Inferior parietal cortex (tissue), 1 donor: Measurements from ENCODE around the gene PTPN4.
A peak's percentile ranks its signal among the peaks of the same experiment; 100 is the strongest.

Source experiments
- DNase-seq: peaks from one replicate; pipeline ENCODE4 v3.0.0-alpha.2; 2016; ENCODE audit errors: extremely low spot score

PTPN4 gene

GRCh38 chr2:119759451-119760236, at the start of gene PTPN4:
Gene PTPN4, plus strand, starts transcription at chr2:119759922. Its CDS starts 49,932 bp downstream, at chr2:119809854.
- DNase-seq: peak; percentile 93

GRCh38 chr2:119710281-119710680, 49.4 kb upstream of the PTPN4 start:
- DNase-seq: no peak

- no peak for DNase-seq
Observed at GRCh38 chr2:119711352-119711751, 48.4 kb upstream of the PTPN4 start.

- DNase-seq: no peak
Observed at GRCh38 chr2:119712571-119712970, 47.2 kb upstream of the PTPN4 start.

GRCh38 chr2:119713819-119714490, 45.8 kb upstream of the PTPN4 start:
- no peak for DNase-seq

- DNase-seq: no peak
Observed at GRCh38 chr2:119715409-119716283, 44.1 kb upstream of the PTPN4 start.

GRCh38 chr2:119716284-119716672, 43.4 kb upstream of the PTPN4 start:
- DNase-seq: no peak

- no peak for DNase-seq
Observed at GRCh38 chr2:119718501-119719260, 41.0 kb upstream of the PTPN4 start.

GRCh38 chr2:119719261-119719627, 40.5 kb upstream of the PTPN4 start:
- no peak for DNase-seq

- DNase-seq: no peak
Observed at GRCh38 chr2:119721043-119721442, 38.7 kb upstream of the PTPN4 start.

GRCh38 chr2:119721462-119721861, 38.3 kb upstream of the PTPN4 start:
- no peak for DNase-seq

- no peak for DNase-seq
Observed at GRCh38 chr2:119721904-119722303, 37.8 kb upstream of the PTPN4 start.

- DNase-seq: no peak
Observed at GRCh38 chr2:119723186-119723585, 36.5 kb upstream of the PTPN4 start.

- DNase-seq: no peak
Observed at GRCh38 chr2:119723784-119724467, 35.8 kb upstream of the PTPN4 start.

- no peak for DNase-seq
Observed at GRCh38 chr2:119724656-119725485, 34.9 kb upstream of the PTPN4 start.

- DNase-seq: no peak
Observed at GRCh38 chr2:119727493-119727892, 32.2 kb upstream of the PTPN4 start.

GRCh38 chr2:119728421-119728820, 31.3 kb upstream of the PTPN4 start:
- DNase-seq: no peak

GRCh38 chr2:119730671-119731177, 29.0 kb upstream of the PTPN4 start:
- DNase-seq: no peak

GRCh38 chr2:119731983-119732382, 27.7 kb upstream of the PTPN4 start:
- no peak for DNase-seq

- DNase-seq: no peak
Observed at GRCh38 chr2:119732601-119733164, 27.0 kb upstream of the PTPN4 start.
